GM13977 (cell line): ENCODE data around the gene ITPR2.

Experiments
- DNase-seq: peaks from one replicate; pipeline ENCODE4 v3.0.0; 2012; ENCODE audit warnings: low spot score
- CTCF ChIP-seq: IDR thresholded peaks from 2 replicates; pipeline ENCODE4 v1.5.1; 2012; ENCODE audit warnings: mild to moderate bottlenecking, control low read depth; ENCODE audit not compliant: insufficient read depth; ENCODE audit errors: extremely low read depth, missing control alignments
- in situ Hi-C: fragments of 300-500 bp; cut with MboI; formaldehyde crosslinking; loops from one replicate; pipeline ENCODE4 v1.12.0; 2022; ENCODE audit warnings: low sequenced_read_pairs, low pct_unique_long_range_greater_than_20kb, mixed read lengths, inconsistent platforms; ENCODE audit not compliant: unreplicated experiment

The ITPR2 gene

DNA sequence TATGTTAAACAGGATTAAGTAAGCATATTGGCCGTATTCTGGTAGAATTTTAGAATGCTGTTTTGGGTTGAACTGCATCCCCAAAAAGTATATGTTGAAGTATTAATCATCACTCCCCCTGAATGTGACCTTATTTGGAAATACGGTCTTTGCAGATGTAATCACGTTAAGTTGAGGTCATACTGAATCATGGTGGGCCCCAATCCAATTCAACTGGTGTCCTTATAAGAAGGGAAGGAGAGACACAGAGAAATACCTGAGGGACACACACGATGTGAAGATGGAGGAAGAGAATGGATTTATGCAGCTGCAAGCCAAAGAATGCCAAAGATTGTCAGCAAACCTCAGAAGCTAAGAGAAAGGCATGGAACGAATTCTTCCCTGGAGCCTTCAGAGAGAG, 268.6 kb downstream of the ITPR2 start:
- no peak for TF ChIP-seq CTCF
- DNase-seq, result no peak
- in situ Hi-C loops, result no loop called here

DNA sequence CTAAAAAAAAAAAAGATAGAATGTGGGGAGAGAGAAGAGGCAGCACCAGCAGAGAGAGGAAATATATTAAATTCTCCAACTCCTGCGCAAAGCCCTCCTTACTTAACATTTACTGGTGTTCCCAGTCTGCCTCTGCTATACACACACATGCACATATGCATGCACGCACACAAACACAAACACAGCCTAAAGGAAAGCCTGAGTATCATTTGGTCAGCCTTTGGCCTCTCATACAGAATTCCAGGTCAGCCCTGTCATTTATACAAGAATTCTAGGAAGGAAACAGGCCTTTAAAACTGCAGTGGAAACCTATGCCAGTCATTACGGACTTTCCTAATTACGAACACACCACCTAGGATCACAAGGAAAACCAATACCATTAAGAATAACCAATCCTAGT, 269.4 kb downstream of the ITPR2 start:
- no peak for TF ChIP-seq CTCF
- in situ Hi-C loops, result no loop called here
- DNase-seq, result no peak

DNA sequence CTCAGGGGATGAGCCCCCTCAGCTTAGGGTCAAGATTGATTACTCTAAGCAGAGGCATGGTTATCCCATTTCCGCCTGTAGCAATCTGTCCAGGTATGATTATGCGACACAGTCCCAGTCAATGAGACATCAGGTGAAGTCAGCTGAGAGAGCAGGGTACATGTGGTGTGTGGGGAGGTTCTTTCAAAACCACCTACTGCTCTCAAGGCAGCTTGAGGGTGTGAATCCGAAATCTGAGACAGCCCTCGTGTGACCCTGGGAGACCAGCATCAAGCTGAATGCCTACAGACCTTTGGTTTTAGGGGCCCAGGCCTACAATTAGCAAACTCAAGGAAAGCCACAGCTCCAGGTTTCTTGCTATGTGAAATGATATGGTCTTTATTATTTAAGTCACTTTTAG, 275.7 kb downstream of the ITPR2 start:
- TF ChIP-seq CTCF, result no peak
- in situ Hi-C loops, result no loop called here
- no peak for DNase-seq

DNA sequence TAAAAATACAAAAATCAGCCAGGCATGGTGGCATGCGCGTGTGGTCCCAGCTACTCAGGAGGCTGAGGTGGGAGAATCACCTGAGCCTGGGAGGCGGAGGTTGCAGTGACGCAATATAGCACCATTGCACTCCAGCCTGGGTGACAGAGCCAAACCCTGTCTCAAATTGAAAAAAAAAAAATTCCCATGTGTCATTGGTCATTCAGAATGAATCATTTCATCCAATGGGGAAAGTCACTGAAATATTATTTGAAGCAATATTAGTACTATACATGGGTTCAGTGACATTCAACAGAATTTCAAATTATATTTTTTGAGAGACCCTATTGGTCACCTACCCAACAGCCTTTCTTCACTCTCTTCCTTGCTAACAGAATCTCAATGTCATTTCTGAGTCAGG, 276.1 kb downstream of the ITPR2 start:
- DNase-seq, result no peak
- no peak for TF ChIP-seq CTCF
- in situ Hi-C loops, result no loop called here

GRCh38 chr12:26555139-26555538, 277.9 kb downstream of the ITPR2 start:
- no peak for DNase-seq
- TF ChIP-seq CTCF, result no peak
- in situ Hi-C loops, result no loop called here

DNA sequence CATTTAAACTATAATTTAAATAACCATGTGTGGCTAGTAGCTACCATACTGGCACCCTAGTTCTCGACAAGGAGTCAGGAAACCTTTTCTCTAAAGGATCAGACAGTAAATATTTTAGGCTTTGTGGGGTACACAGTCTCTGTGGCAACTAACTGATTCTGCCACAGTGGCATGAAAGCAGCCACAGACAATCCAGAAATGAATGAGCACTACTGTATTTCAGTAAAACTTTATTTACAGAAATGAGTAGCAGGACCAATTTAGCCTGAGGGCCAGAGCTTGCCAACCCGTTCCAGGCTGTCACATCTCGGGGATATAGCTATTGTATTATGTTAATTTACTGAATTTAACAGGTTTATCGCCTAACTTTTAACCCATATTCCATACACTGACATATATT, 278.7 kb downstream of the ITPR2 start:
- no peak for TF ChIP-seq CTCF
- DNase-seq, result no peak
- in situ Hi-C loops, result no loop called here

- DNase-seq, result no peak
- TF ChIP-seq CTCF, result no peak
- in situ Hi-C loops, result no loop called here
These were observed 281.6 kb downstream of the ITPR2 start for GRCh38 chr12:26551385-26551784.
